ENCODE results near the gene MYL12B. TPM values are rescaled to one million over a fixed set of nuclear protein-coding genes. Genes with fewer than 3 reads are reported as not detected.
A peak's percentile ranks its signal among the peaks of the same experiment; 100 is the strongest.

Gene MYL12B
- 682 and 787 TPM in 2 replicates for polyA plus RNA-seq (2011; rRNA removed)
- polyA minus RNA-seq (2011; rRNA and poly(A)+ RNA removed): 228 and 250 TPM in 2 replicates

GRCh38 chr18:3261373-3262233, at the start of gene MYL12B:
MYL12B (plus strand) TSS chr18:3262133; CDS start chr18:3272899, 10,766 bp downstream.
- no peaks in the 10 kb centered on the region; the same call in 1 of the 2 replicates for H3K9me3 ChIP-seq (ENCODE audit: control insufficient read depth, insufficient read depth, low read length)
- no peaks in the 10 kb centered on the region for H3K27me3 ChIP-seq (ENCODE audit: control insufficient read depth, insufficient read depth, low read length)
- peak within 1 kb of the TSS; percentile 93 for H3K4me3 ChIP-seq (ENCODE audit: low read depth, low read length)
- CTCF ChIA-PET: no interaction called here
- no peak for DNase-seq (ENCODE audit: low read depth, low spot score)
- 0 out of 2 replicates have a peak, but pooled peaks have one; percentile 2 for TF ChIP-seq CTCF (IDR thresholded peaks at IDR 0.05; ENCODE audit: low read depth, low read length)
- H3K27ac ChIP-seq (ENCODE audit: low read depth, low read length): peak within 1 kb of the TSS; percentile 95
- POLR2A ChIA-PET: interaction anchor here (1.0 to 2.0 kb wide), 3 partner anchors 12 to 188 kb away, joined by 4 to 14 read pairs (median 6); partner anchors contain the start of genes MYL12A and TGIF1

- ChIA-PET POLR2A (no interaction called here), CTCF (interaction anchor here (1.8 kb wide), 1 partner anchor 83 kb away, joined by 4 read pairs; no protein-coding TSS in a partner anchor)
- no peak for DNase-seq (ENCODE audit: low read depth, low spot score)
- Histone ChIP-seq H3K9me3 (ENCODE audit: control insufficient read depth, insufficient read depth, low read length) (no peaks in the 10 kb centered on the region; the same call in 1 of the 2 replicates), H3K4me3 (ENCODE audit: low read depth, low read length) (no peak overlapping the region), H3K27me3 (ENCODE audit: control insufficient read depth, insufficient read depth, low read length) (no peaks in the 10 kb centered on the region), H3K27ac (ENCODE audit: low read depth, low read length) (no peak overlapping the region)
- TF ChIP-seq CTCF (IDR thresholded peaks at IDR 0.05; ENCODE audit: low read depth, low read length): no peak
These were observed 49.3 kb upstream of the MYL12B start for GRCh38 chr18:3212657-3213056.

GRCh38 chr18:3213300-3214059, 48.5 kb upstream of the MYL12B start:
- no peak for TF ChIP-seq CTCF (IDR thresholded peaks at IDR 0.05; ENCODE audit: low read depth, low read length)
- Histone ChIP-seq H3K27ac (ENCODE audit: low read depth, low read length) (no peak overlapping the region), H3K4me3 (ENCODE audit: low read depth, low read length) (no peak overlapping the region), H3K27me3 (ENCODE audit: control insufficient read depth, insufficient read depth, low read length) (no peaks in the 10 kb centered on the region), H3K9me3 (ENCODE audit: control insufficient read depth, insufficient read depth, low read length) (no peaks in the 10 kb centered on the region; the same call in 1 of the 2 replicates)
- POLR2A ChIA-PET: no interaction called here
- no peak for DNase-seq (ENCODE audit: low read depth, low spot score)
- CTCF ChIA-PET: interaction anchor here (1.8 kb wide), 1 partner anchor 84 kb away, joined by 4 read pairs; no protein-coding TSS in a partner anchor

GRCh38 chr18:3214855-3215637, 46.9 kb upstream of the MYL12B start:
- Histone ChIP-seq H3K4me3 (ENCODE audit: low read depth, low read length) (no peak overlapping the region), H3K27me3 (ENCODE audit: control insufficient read depth, insufficient read depth, low read length) (no peaks in the 10 kb centered on the region), H3K27ac (ENCODE audit: low read depth, low read length) (no peak overlapping the region), H3K9me3 (ENCODE audit: control insufficient read depth, insufficient read depth, low read length) (no peaks in the 10 kb centered on the region; the same call in 1 of the 2 replicates)
- CTCF ChIA-PET: no interaction called here
- POLR2A ChIA-PET: no interaction called here
- no peak for TF ChIP-seq CTCF (IDR thresholded peaks at IDR 0.05; ENCODE audit: low read depth, low read length)
- no peak for DNase-seq (ENCODE audit: low read depth, low spot score)

Measured in AG04450 (cell line).